HG03159 (cell line): ENCODE results near the gene NBAS.
"Not testable (repeated sequence)": the region's sequence is repeated elsewhere in the genome, so short reads cannot be mapped to it uniquely, and the experiment has no call there.

Experiments used
- ATAC-seq: cut with Tn5 transposase; IDR thresholded peaks from one replicate; pipeline ENCODE4 v1.9.1; 2021; ENCODE audit warnings: mild to moderate bottlenecking, moderate library complexity; ENCODE audit not compliant: unreplicated experiment

NBAS gene

DNA sequence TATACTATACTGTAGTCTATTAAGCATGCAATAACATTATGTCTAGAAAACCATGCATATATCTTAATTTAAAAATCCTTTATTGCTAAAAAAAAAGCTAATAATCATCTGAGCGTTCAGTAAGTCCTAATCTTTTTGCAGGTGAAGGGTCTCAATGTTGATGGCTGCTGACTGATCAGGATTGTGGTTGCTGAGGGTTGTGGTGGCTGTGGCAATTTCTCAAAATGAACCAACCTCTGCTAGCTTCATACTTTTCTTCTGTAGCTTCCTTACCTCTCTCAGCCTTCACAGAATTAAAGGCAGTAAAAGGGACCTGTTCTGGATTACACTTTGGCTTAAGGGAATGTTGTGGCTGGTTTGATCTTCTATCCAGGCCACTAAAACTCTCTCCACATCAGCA lies 235.8 kb downstream of the NBAS start:
- ATAC-seq, result no peak

DNA sequence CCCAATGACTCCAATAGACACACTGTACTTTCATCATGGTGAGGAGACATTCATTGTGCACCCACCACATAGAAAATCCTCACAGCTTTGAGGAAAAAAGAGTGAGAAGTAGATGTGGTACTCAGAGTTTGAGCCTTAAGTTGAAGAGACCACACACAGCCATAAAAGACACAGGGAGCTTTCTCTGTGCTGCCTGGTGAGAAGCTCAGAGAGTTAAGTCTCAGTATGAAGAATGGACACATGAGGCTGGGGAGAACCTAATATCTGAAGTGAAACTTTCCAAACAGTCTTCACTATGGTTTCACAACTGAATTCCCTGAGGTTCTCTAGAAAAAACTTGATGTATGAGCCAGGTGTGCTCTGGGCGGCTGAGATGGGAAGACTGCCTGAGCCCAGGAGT lies 237.9 kb downstream of the NBAS start:
- ATAC-seq, result no peak

DNA sequence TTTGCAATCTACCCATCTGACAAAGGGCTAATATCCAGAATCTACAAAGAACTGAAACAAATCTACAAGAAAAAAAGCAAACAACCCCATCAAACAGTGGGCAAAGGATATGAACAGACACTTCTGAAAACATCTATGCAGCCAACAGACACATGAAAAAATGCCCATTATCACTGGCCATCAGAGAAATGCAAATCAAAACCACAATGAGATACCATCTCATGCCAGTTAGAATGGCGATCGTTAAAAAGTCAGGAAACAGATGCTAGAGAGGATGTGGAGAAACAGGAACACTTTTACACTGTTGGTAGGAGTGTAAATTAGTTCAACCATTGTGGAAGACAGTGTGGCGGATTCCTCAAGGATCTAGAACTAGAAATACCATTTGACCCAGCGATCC lies 239.7 kb downstream of the NBAS start:
- ATAC-seq, result not testable (repeated sequence)

DNA sequence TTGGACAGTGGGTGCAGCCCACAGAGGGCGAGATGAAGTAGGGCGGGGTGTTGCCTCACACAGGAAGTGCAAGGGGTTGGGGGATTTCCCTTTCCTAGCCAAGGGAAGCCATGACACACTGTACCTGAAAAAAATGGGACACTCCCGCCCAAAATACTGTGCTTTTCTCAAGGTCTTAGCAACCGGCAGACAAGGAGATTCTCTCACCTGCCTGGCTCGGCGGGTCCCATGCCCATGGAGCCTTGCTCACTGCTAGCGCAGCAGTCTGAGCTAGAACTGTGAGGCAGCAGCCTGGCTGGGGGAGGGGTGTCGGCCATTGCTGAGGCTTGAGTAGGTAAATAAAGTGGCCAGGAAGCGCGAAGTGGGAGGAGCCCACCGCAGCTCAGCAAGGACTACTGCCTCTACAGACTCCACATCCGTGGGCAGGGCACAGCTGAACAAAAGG lies 244.7 kb downstream of the NBAS start:
- no peak for ATAC-seq

- no peak for ATAC-seq
Measured at GRCh38 chr2:15315411-15315810, 245.7 kb downstream of the NBAS start.

- peak; percentile 76 for ATAC-seq
Measured at GRCh38 chr2:15313657-15314056, 247.5 kb downstream of the NBAS start.

GRCh38 chr2:15311926-15312325 lies 249.2 kb downstream of the NBAS start:
- ATAC-seq, result no peak

DNA sequence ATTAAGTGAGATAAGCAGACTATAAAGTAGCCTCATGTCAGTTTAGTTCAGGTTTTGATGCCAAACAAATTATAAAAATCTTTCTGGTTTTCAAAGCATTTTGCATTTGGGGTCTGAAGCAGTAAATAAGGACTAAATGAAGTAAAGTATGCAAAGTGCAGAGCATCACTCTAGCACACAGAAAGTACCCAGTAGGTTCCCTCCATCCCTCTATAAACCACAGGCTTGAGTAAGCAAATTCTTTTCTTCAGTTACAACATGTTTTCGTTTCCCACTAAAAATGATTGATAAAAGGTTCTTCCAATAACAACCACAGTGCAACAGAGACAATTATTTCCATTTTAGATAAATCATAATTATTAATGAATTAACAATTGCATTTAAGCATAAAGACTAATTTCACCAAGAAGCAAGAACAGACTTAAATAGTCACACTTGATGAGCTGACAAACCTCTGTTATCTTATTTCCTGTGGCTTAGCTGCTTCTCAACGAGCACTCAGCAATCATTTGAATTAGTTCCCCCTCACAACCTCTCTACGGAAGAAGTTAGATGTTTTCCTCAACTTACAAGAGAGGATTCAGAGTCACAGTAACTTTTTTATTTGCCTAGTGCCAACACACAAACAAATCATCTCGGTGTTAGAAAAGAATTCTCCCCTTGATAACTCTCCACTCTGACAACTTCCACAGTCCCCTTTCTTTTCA lies 249.8 kb downstream of the NBAS start:
- ATAC-seq, result peak; percentile 59

DNA sequence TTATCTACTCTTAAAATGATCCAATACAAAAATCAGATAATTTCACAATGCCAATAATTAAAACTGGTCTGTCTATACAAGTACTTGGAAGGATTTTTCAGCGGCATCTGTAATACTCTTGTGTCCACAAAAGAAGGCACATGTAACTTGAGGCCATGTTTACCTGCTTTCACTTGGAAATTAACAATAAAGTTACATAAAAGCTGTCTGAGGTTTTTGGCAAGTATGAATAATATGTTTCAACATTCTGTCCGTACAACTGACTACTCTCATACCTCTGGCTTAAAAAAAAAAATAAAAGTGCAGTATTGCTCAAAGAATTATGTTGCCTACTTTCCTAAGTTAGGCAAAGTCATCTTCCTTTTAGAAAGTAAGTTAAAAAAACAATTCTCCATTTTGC lies 253.6 kb downstream of the NBAS start:
- no peak for ATAC-seq

DNA sequence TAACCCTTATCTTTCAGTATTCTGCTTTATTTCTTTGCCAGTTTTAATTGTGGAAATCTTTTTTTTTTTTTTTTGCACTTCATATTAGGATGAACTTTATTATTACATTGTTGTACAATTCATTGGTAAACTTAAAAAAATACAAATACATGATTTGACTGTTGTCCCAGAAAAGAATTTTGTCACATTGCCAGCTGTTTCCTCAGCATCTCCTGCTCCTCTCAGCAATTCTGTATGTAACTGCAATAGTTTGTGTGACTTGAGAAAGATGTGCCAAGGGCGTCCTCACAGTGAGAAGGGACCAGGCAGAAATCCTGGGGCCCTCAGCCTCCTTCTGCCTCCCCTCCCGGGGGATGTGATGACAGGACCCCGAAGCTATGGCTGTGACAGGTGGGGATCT lies 254.4 kb downstream of the NBAS start:
- ATAC-seq, result no peak

DNA sequence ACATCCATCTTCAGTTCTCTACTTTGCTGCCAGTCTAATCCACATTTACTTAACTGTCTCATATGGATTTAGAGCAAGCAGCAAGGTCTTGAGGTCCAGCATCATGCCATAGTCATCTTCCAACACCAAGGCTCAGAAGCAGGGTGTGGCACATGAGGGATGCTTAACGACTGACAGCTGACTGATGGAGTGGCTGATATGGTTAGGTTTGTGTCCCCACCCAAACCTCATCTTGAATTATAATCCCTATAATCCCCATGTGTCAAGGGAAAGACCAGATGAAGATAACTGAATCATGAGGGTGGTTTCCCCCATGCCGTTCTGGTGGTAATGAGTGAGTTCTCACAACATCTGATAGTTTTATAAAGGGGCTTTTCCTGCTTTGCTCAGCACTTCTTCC lies 257.3 kb downstream of the NBAS start:
- ATAC-seq, result no peak

- no peak for ATAC-seq
Measured at GRCh38 chr2:15302154-15302553, 259.0 kb downstream of the NBAS start.

DNA sequence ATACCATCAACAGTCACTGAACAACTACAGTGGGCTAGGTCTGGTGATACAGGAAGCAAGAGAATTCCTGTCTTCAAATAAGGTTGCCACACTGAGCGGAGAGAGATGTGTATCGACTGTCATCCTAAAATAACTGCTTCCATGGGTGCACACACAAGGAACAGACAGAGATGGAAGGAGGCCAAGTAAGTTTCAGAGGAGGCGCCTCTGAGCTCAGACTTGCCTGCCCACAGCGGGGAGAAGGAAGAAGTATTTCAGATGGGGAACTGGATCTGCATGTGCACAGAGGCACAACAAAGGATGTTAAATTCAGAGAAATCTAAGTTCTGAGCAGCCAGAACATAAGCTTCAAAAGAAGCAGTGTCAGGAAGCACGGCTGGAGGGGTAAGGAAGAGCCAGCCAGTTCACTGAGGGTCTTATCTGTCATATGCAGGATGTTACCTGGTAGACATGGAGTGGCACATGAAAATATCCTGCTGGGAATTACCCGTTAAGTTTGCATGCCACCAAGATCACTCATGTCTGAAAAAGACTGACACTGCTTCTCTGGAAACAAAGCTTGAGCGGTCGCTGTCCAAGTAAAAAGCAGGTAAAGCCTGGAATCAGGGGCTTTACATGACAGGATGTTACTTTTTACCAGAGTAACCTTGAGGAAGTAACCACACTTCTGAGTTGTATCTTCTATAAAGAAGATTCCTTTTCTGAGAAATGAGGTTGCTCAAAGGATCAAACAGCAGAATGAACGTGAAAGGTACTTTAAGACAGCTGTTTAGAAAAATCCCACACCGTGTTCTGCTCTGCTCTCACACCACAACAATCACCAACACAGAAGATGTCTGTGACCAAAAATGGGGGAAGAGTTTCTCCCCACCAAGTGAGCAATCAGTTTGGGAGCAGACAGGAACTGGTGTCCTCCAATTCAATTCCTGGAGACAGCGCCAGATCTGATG lies 260.2 kb downstream of the NBAS start:
- no peak for ATAC-seq

DNA sequence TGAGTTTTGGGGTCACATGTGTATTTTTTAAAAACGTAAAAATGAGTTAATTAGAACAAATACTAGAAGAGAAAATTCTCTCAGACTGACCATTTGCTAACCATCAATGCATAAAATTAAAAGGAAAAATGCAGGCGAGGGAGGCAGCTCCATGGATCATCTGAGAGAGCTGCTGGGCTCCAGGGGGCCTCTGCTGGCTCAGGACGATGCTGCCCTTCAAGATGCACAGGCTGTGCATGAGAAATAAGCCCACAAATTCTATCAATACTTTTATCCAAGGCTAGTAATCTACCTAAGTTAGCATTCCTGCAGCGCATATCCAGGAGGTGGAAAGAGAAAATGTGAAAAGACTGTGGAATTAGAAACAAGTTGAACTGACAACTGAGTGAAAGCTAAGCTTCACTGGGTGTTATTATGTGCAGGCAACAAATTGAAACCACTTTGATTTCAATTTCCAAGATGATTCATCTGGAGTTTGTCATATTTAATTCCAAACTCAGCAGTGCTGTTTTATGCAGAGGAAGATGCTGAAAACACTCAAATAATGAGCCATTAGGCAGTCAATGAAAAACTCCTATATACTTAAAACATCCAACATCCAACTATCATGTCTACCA lies 261.1 kb downstream of the NBAS start:
- no peak for ATAC-seq

DNA sequence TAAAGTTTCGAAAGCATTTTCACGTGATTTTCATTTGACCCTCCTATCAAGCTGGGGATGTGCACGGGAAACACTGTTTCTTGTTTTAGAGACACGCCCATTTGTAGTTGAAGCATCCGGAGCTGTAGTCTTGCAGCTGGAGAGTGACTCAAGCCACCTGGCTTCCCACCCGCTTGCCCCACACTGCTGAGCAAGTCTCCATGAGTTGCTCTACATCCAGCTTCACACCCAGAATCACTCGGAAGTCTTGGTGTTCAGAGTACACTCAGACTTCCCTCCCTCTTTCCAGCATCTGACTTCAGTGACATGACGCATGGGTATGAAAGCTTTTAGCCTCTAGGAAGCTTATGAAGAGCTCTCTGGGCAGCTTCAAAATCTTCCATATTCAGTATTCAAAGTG lies 262.4 kb downstream of the NBAS start:
- ATAC-seq, result no peak

DNA sequence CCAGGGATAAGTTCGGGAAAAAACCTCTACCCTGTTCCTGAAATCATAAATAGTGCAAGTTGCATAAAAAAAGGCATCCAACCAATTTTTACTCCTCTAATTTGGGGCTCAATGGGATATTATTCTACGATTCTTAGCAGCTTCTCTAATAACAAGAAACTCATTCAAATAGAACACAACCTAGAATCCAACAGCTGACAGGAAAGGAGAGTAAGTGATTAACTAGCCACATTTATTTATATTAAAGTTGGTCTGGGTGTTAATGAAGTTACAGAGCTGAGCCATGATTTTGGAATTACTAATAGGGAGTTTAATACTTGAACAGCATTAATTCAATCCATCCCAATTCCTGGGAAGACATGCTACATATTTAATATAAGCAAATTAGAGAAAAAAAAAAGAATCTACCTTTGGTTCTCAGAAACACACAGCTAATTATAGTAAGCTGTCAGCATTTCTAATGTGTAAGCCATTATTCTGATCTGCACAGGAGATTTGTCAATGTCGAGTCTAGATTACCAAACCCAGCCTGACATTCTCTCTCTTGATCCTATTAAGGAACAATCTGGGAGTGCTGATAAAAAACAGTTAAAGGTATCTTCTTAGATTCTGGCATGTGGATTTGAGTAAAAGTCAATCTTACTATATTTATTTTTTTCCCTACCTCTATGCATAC lies 267.7 kb downstream of the NBAS start:
- ATAC-seq, result peak; percentile 86

- no peak for ATAC-seq
Measured at GRCh38 chr2:15287447-15288184, 273.5 kb downstream of the NBAS start.

- ATAC-seq, result no peak
Measured at GRCh38 chr2:15284614-15285013, 276.5 kb downstream of the NBAS start.

DNA sequence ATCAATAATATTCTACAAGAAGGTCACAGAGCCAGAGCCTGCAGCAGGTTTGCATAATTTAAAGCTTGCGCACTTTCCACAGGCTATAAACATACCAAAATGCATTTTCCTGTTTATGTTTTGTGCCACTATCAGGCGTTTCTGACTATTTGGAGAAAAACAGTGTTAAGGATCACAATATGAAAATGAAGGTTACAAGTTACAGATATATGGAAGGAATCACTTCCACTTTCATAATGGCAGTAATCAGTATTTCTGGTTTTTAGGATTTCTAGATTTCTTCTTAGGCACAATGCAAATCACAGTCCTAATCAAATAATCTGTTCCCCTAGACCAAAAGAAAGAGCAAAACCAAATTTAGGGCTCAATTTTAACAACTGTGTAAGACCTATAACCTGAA lies 279.5 kb downstream of the NBAS start:
- no peak for ATAC-seq

- ATAC-seq, result no peak
Measured at GRCh38 chr2:15279201-15279876, 281.8 kb downstream of the NBAS start.
